Fibroblast of peridontal ligament (primary cell): ENCODE data around the gene TEX51.

Experiments used
- DNase-seq: peaks from one replicate; pipeline ENCODE4 v3.0.0-alpha.2; 2010; ENCODE audit errors: extremely low read depth

TEX51 gene

GRCh38 chr2:126893153-126893552 is 5.5 kb upstream of the TEX51 start:
- DNase-seq, result no peak

GRCh38 chr2:126893606-126894005 is 5.1 kb upstream of the TEX51 start:
- no peak for DNase-seq

GRCh38 chr2:126894082-126894481 is 4.6 kb upstream of the TEX51 start:
- no peak for DNase-seq

- no peak for DNase-seq
These were observed 4.0 kb upstream of the TEX51 start for GRCh38 chr2:126894585-126895182.

GRCh38 chr2:126895336-126895735 is 3.4 kb upstream of the TEX51 start:
- no peak for DNase-seq

- no peak for DNase-seq
These were observed 2.2 kb upstream of the TEX51 start for GRCh38 chr2:126896471-126896870.

GRCh38 chr2:126899616-126900185 is 1.0 kb downstream of the TEX51 start:
- DNase-seq, result no peak

- no peak for DNase-seq
These were observed 2.1 kb downstream of the TEX51 start for GRCh38 chr2:126900646-126901319.

- DNase-seq, result no peak
These were observed 2.8 kb downstream of the TEX51 start for GRCh38 chr2:126901459-126901858.

GRCh38 chr2:126902152-126902835 is 3.6 kb downstream of the TEX51 start:
- no peak for DNase-seq

GRCh38 chr2:126902859-126903258 is 4.2 kb downstream of the TEX51 start:
- no peak for DNase-seq

GRCh38 chr2:126905991-126906390 is 7.3 kb downstream of the TEX51 start:
- no peak for DNase-seq

GRCh38 chr2:126906781-126907180 is 8.1 kb downstream of the TEX51 start:
- DNase-seq, result no peak

- DNase-seq, result no peak
These were observed 9.0 kb downstream of the TEX51 start for GRCh38 chr2:126907671-126908070.

GRCh38 chr2:126908721-126909177 is 10.1 kb downstream of the TEX51 start:
- no peak for DNase-seq

- DNase-seq, result no peak
These were observed 10.7 kb downstream of the TEX51 start for GRCh38 chr2:126909366-126909765.

- no peak for DNase-seq
These were observed 11.1 kb downstream of the TEX51 start for GRCh38 chr2:126909781-126910180.

GRCh38 chr2:126910637-126911036 is 11.9 kb downstream of the TEX51 start:
- no peak for DNase-seq

- DNase-seq, result no peak
These were observed 12.6 kb downstream of the TEX51 start for GRCh38 chr2:126911111-126911796.

GRCh38 chr2:126912201-126912600 is 13.5 kb downstream of the TEX51 start:
- no peak for DNase-seq

- DNase-seq, result no peak
These were observed 14.6 kb downstream of the TEX51 start for GRCh38 chr2:126913329-126913728.
